ENCODE measurements around the gene NPL. TPM values are rescaled to one million over a fixed set of nuclear protein-coding genes. Genes with fewer than 3 reads are reported as not detected.

NPL gene
- 2.4 and 18.8 TPM in 2 replicates for total RNA-seq

- FAIRE-seq (no peak), DNase-seq (ENCODE audit: low read depth) (peak; percentile 44)
- no peak for TF ChIP-seq CTCF (IDR thresholded peaks at IDR 0.05; ENCODE audit: insufficient read depth, low read length, severe bottlenecking)
- no peaks in the 10 kb centered on the region for H3K36me3 ChIP-seq (ENCODE audit: control insufficient read depth, insufficient read depth, low read length)
- H3K4me3 ChIP-seq (ENCODE audit: low read depth, low read length): peak within 1 kb of the TSS; percentile 52
- H3K27me3 ChIP-seq (ENCODE audit: control insufficient read depth, insufficient read depth, low read length): no peaks in the 10 kb centered on the region
Measured at GRCh38 chr1:182789138-182790076, at the start of gene NPL. Gene NPL (plus strand): TSS chr1:182789773. CDS start chr1:182794372, 4,599 bp downstream.

GRCh38 chr1:182740120-182740519, 49.5 kb upstream of the NPL start:
- no peaks in the 10 kb centered on the region for H3K27me3 ChIP-seq (ENCODE audit: control insufficient read depth, insufficient read depth, low read length)
- H3K4me3 ChIP-seq (ENCODE audit: low read depth, low read length): no peak overlapping the region
- TF ChIP-seq CTCF (IDR thresholded peaks at IDR 0.05; ENCODE audit: insufficient read depth, low read length, severe bottlenecking): no peak
- FAIRE-seq (no peak), DNase-seq (ENCODE audit: low read depth) (no peak)
- H3K36me3 ChIP-seq (ENCODE audit: control insufficient read depth, insufficient read depth, low read length): no peaks in the 10 kb centered on the region

- no peak for DNase-seq (ENCODE audit: low read depth)
- Histone ChIP-seq H3K4me3 (ENCODE audit: low read depth, low read length) (no peak overlapping the region), H3K36me3 (ENCODE audit: control insufficient read depth, insufficient read depth, low read length) (no peaks in the 10 kb centered on the region), H3K27me3 (ENCODE audit: control insufficient read depth, insufficient read depth, low read length) (peaks cover 5% of the 10 kb centered on the region)
- TF ChIP-seq CTCF (IDR thresholded peaks at IDR 0.05; ENCODE audit: insufficient read depth, low read length, severe bottlenecking): no peak
- FAIRE-seq: no peak
Measured at GRCh38 chr1:182742780-182743179, 46.8 kb upstream of the NPL start.

- H3K4me3 ChIP-seq (ENCODE audit: low read depth, low read length): no peak overlapping the region
- H3K27me3 ChIP-seq (ENCODE audit: control insufficient read depth, insufficient read depth, low read length): peaks cover 4% of the 10 kb centered on the region
- DNase-seq (ENCODE audit: low read depth): no peak
- no peak for TF ChIP-seq CTCF (IDR thresholded peaks at IDR 0.05; ENCODE audit: insufficient read depth, low read length, severe bottlenecking)
- no peaks in the 10 kb centered on the region for H3K36me3 ChIP-seq (ENCODE audit: control insufficient read depth, insufficient read depth, low read length)
- no peak for FAIRE-seq
Measured at GRCh38 chr1:182752077-182752988, 37.2 kb upstream of the NPL start.

GRCh38 chr1:182754087-182754486, 35.5 kb upstream of the NPL start:
- no peak for TF ChIP-seq CTCF (IDR thresholded peaks at IDR 0.05; ENCODE audit: insufficient read depth, low read length, severe bottlenecking)
- FAIRE-seq (no peak), DNase-seq (ENCODE audit: low read depth) (no peak)
- Histone ChIP-seq H3K36me3 (ENCODE audit: control insufficient read depth, insufficient read depth, low read length) (no peaks in the 10 kb centered on the region), H3K4me3 (ENCODE audit: low read depth, low read length) (no peak overlapping the region), H3K27me3 (ENCODE audit: control insufficient read depth, insufficient read depth, low read length) (peaks cover 2% of the 10 kb centered on the region)
